SK-N-SH (cell line): Measurements from ENCODE around the gene TPRG1L.

ENCODE experiments used
- EP300 ChIP-seq, 2 experiments: IDR thresholded peaks; 2 replicates each; pipeline versions ENCODE4 v1.4.0 to v1.6.1; 2012; ENCODE audit warnings: borderline replicate concordance in 1 of 2, low read depth in 1 of 2, low read length in 1 of 2
- EZH2phosphoT487 ChIP-seq: fragments of 200-600 bp; sonication (generic); IDR thresholded peaks from 2 replicates; pipeline ENCODE4 v1.6.1; 2017; ENCODE audit warnings: low read depth, mixed run types, mild to moderate bottlenecking, antibody characterized with exemption, moderate library complexity, borderline replicate concordance
- FOXJ3 ChIP-seq: sonication (generic); formaldehyde crosslinking; IDR thresholded peaks from 2 replicates; pipeline ENCODE4 v1.5.1; 2020; ENCODE audit warnings: mild to moderate bottlenecking, missing genetic modification reagents
- GATA2 ChIP-seq: sonication (generic); formaldehyde crosslinking; IDR thresholded peaks from 2 replicates; pipeline ENCODE4 v1.5.0; 2020; ENCODE audit warnings: mild to moderate bottlenecking, missing genetic modification reagents
- JUND ChIP-seq: IDR thresholded peaks from 2 replicates; pipeline ENCODE4 v1.4.0; 2012
- NRF1 ChIP-seq: IDR thresholded peaks from 2 replicates; pipeline ENCODE4 v1.6.1; 2012; ENCODE audit warnings: low read depth, mild to moderate bottlenecking, low read length
- PBX3 ChIP-seq: IDR thresholded peaks from 2 replicates; pipeline ENCODE4; 2012
- POLR2AphosphoS5 ChIP-seq: IDR thresholded peaks from 2 replicates; pipeline ENCODE4 v1.6.1; 2012; ENCODE audit warnings: low read depth, low read length
- RAD21 ChIP-seq: IDR thresholded peaks from 2 replicates; pipeline ENCODE4 v1.6.1; 2012; ENCODE audit warnings: mild to moderate bottlenecking, low read length
- RCOR1 ChIP-seq: fragments of 150-350 bp; IDR thresholded peaks from 2 replicates; pipeline ENCODE4 v1.6.1; 2017; ENCODE audit warnings: antibody characterized with exemption, low read length
- TAF1 ChIP-seq: IDR thresholded peaks from 2 replicates; pipeline ENCODE4 v1.6.1; 2012; ENCODE audit warnings: low read depth, mild to moderate bottlenecking, low read length, moderate library complexity, borderline replicate concordance
- YY1 ChIP-seq: IDR thresholded peaks from 2 replicates; pipeline ENCODE4 v1.4.0; 2012; ENCODE audit warnings: low read depth, mild to moderate bottlenecking
- TF ChIP-seq, protein P1 (sequence below): fragments of 200-600 bp; sonication (generic); IDR thresholded peaks from 2 replicates; pipeline ENCODE4 v1.6.1; 2017; ENCODE audit warnings: antibody characterized with exemption, mild to moderate bottlenecking, moderate library complexity

GRCh38 chr1:3642919-3643675 lies 18.3 kb downstream of the TPRG1L start:
- TF ChIP-seq PBX3 (no peak), RAD21 (no peak), JUND (no peak), EP300 (IDR thresholded peaks at IDR 0.05; ENCODE audit: borderline replicate concordance in 1 of 2, low read depth in 1 of 2, low read length in 1 of 2) (no peak), POLR2AphosphoS5 (no peak), GATA2 (CRISPR knock-in tag) (no peak), FOXJ3 (CRISPR knock-in tag) (no peak), NRF1 (no peak), YY1 (no peak), RCOR1 (no peak), TAF1 (no peak), EZH2phosphoT487 (no peak)
- TF ChIP-seq, protein P1, sequence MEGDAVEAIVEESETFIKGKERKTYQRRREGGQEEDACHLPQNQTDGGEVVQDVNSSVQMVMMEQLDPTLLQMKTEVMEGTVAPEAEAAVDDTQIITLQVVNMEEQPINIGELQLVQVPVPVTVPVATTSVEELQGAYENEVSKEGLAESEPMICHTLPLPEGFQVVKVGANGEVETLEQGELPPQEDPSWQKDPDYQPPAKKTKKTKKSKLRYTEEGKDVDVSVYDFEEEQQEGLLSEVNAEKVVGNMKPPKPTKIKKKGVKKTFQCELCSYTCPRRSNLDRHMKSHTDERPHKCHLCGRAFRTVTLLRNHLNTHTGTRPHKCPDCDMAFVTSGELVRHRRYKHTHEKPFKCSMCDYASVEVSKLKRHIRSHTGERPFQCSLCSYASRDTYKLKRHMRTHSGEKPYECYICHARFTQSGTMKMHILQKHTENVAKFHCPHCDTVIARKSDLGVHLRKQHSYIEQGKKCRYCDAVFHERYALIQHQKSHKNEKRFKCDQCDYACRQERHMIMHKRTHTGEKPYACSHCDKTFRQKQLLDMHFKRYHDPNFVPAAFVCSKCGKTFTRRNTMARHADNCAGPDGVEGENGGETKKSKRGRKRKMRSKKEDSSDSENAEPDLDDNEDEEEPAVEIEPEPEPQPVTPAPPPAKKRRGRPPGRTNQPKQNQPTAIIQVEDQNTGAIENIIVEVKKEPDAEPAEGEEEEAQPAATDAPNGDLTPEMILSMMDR = no peak
